GM21786 (cell line): Measurements from ENCODE around the gene PHOSPHO1.

Source experiments
- ATAC-seq: cut with Tn5 transposase; IDR thresholded peaks from one replicate; pipeline ENCODE4 v1.9.1; 2021; ENCODE audit not compliant: unreplicated experiment

PHOSPHO1 gene

DNA sequence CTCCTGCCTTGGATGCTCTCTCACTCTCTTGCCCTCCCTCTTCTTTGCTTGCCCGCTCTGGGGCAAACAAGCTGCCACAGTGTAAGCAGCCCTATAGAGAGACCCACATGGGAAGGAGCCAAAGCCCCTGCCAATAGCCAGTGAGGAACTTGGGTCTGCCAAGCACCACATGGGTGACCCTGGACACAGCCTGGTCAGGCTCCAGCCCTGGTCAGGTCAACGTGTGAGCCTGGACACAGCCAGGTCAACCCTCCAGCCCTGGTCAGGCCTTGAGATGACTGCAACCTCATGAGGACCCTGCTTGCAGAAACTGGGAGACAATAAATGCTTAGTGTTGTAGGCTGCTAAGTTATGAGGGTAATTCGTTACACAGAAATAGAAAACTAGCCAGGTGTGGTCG lies 14.3 kb upstream of the PHOSPHO1 start:
- ATAC-seq: no peak

DNA sequence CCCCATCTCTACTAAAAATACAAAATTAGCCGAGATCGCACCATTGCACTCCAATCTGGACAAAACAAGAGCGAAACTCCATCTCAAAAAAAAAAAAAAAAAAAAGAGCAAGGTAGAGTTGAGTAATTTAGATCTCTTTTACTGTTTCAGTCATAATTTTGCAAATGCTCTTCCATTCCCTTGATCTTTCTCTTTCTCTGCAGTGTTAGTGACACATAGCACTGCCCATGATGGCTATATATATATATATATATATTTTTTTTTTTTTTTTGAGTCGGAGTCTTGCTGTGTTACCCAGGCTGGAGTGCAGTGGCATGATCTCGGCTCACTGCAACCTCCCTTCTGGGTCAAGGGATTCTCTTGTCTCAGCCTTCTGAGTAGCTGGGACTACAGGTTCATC lies 12.2 kb upstream of the PHOSPHO1 start:
- no peak for ATAC-seq

DNA sequence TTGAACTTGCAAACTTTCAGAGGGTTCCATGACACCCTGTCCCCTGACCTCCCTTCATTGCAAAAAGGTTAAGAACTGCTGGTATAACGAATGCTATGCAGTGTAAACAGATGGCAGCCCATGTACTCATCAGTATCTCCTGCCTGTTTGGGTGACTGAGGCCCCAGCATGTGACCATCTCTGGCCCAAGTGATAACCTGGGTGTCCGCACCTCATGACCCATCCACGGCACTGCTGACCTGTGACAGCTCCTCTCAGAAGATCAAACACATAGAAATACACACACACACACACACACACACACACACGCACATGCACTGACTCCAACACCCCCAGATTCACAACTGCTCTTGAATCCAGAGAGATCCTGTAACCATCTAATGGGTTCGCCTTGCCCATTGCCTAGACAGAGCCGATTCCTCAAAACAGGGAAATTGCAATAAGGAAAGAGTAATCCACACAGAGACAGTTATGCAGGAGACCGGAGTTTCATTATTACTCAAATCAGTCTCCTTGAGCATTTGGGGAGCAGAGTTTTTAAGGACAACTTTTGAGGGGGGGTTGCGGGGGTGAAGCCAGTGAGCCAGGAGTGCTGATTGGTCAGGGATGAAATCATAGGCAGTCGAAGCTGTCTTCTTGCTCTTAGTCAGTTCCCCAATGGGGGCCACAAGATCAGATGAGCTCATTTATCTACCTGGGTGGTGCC lies 11.3 kb upstream of the PHOSPHO1 start:
- ATAC-seq: no peak

DNA sequence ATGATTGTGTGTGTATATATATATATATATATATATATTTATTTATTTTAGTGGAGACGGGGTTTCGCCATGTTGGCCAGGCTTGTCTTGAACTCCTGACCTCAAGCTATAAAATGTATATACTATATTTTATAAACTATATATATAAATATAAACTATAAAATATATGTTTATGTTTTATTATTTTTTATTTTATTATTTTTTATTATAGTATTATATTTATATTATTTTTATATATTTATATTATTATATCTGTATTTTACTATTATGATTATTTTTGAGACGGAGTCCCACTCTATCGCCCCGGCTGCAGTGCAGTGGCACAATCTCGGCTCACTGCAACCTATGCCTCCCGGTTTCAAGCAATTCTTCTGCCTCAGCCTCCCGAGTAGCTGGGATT lies 10.5 kb upstream of the PHOSPHO1 start:
- no peak for ATAC-seq

DNA sequence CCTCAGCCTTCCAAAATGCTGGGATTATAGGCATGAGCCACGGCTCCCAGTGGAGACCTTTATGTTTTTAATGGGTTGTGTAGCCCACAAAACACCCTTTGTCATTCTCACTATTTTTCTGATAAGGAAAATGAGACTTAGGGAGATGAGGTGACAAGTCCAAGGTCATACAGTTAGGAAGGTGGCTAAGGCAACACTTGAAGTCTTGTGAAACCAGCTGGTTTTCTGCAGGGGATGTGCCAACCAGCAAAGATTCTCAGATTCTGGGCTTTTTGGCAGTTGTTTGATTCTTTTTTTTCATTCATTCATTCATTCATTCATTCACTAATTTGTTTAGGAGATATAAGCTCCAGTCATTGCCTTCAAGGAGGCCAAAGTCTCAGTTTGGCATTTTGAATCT lies 10.0 kb upstream of the PHOSPHO1 start:
- no peak for ATAC-seq

DNA sequence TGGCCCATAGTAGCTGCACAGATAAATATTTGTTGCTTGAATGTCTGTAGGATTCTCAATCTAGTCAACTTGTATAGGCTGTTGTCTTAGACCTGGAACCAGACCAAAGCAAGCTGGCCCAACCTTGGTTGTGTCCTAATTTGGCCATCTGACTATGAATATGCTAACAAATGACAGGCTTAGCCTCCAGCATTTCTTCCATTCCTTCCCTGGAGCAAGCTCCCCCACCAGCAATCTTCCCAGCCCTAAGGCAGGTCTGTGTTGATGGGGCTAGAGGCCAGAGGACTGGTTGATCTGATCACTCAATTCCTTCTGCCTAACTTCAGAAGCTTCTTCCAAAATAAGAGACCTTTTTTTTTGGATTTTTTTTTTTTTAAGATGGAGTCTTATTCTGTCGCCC lies 9.4 kb upstream of the PHOSPHO1 start:
- ATAC-seq: no peak

DNA sequence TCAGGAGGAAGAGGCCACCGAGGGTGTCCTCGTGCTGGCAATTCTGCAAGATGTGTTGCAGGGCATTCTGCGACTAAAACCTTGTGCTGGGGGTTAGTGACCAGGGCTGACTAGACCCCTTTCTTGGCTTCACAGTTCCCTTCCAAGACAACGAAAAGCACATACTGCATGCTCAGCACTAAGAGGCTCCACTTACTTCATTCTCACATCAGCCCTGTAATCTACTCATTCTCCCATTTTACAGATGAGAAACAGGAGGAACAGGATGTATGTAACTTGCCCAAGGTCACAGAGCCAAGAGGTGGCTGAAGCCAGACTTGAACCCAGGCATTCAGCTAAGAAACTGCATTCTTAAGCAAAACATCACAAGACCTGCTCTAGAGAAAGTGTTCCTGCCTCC lies 5.3 kb upstream of the PHOSPHO1 start:
- ATAC-seq: no peak

DNA sequence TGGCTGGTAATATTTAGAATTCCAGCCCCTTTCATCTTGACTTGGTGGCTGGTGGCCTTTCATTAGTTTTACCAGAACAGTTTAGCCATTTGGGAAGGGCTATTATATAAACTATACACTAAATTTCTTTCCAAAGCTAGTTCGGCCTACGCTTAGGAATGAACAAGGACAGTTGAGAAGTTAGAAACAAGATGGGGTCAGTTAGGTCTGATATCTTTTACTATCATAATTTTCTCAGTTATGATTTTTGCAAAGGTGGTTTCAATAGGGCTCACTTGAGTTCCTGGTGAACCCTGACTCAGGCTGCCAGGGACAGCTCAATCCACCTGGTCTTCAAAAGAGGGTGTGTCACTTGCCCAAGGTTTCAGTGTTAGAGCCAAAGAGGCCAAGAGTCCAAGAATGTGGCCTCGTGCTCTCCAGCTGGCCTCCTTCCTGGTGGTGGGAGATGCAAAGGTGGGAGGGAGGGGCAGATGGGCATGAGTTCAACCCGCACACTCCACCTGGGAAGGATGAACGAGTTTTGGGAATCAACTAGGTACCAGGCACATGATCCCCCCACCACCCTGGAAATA lies 4.0 kb upstream of the PHOSPHO1 start:
- ATAC-seq: no peak

DNA sequence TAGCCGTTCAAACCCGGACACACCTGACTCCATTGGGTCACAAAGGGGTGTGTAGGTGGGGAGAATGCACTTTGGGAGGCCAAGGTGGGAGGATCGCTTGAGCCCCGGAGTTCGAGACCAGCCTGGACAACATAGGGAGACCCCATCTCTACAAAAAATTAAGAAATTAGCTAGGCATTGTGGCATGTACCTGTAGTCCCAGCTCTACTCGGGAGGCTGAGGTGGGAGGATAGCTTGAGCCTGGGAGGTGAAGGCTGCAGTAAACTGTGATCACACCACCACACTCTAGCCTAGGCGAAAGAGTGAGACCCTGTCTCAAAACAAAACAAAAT lies 942 bp upstream of the PHOSPHO1 start:
- no peak for ATAC-seq

DNA sequence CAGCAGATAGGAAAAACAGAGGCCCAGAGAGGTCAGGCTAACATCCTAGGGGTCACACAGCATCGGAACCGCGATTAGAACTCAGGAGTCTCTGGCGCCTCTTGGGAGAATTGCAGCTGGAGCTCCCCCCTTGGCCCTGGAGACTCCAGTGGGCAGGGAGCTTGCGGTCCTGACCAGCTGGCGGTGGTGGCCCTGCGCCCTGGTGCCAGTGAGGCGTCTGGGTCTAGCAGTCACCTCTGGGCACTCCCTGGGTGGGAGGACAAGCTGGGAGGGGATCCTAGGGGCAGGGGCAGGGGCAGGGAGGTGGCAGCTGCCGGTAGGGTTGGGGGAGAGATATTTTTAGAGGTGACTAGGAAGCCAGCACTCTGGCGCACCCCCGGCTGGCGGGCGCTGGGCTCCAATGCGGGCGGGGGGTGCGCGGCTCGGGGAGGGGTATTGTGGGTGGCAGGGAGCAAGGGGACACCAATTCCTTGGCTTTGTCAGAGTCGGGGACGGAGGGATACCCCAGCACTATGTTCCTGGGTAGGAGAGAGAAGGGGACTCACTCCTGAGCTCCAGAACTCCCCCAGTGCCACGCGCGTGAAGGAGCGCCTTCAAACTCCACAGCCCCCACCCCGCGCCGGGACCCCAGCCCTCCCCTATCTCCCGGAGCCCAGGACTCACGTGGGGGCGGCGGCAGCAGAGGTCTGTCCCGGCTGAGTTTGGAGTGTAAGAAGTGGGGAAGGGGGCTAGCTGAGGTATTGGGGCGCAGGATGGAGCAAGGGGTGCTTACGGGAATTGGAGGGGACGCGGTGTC lies 584 bp downstream of the PHOSPHO1 start:
- ATAC-seq: no peak

DNA sequence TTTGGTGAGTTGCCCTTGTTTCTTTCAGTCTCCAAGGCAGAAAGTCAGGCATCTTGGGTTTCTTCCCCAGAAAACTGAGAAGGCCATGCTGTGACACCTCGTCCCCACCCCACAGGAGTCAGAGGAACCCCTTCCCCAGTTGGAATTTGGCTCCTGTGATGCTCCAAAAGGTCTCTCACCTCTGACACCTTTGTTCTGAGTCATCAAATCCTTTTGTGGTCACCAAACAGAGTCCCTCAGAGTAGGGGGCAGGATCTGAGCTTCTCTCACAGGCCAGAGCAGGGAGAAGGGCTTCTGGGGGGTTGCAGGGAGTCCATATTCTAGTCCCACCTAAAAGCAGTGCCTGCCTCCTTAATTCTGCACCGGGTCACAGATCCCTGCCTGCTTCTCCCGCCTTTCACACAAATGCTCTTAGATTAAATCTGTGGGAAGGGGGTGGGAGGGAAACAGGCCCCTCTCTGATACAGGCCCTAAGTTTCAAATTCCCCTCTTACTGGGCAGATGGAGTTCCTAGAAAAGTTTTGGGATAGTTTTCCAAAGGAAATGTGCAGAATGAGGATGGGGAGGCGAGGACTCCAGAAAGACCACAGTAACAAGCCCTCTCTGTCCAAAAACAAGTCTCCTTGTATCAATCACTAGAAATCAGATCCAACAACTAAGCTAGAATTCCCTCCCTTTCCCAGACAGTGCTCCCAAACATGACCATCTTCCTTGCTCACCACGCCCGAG lies 1.3 kb downstream of the PHOSPHO1 start:
- no peak for ATAC-seq

DNA sequence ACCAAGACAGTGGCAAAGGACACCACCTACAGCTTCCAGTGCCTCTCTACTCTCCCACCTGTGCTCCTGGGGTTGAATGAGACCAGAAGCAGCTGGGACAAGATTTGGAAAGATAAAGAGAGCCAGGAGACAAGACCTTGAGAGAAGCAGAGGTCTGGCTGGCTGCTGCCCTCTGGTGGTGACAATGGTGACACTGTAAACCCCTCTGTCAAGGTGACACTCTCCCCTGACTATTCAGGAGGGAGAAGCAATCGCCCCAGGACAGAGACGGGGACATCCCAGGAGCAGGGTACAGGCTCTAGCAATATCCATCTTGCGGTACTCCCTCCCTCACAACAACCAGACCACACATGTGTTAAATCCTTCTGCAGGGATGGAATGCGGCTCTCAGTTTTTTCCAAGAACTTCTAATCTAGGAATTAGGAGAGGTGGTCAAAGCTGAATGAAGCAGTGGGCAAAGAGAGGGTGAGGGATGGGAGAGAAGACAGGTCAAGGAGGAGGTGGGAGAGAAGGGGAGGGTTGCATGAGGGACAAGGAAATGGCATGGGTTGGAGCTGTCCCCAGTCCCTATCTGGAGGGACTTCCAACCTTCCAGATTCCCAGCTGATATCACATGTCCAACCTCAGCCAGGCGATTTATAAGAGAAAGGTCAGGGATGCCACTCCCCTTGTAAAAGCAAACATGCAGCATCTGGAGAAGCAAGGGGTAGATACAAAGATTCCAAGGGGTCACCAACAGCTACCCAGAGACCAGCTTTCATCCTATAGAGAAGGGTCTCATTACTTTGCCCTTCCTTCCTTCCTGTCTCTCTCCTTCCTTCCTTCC lies 2.9 kb downstream of the PHOSPHO1 start:
- ATAC-seq: no peak

DNA sequence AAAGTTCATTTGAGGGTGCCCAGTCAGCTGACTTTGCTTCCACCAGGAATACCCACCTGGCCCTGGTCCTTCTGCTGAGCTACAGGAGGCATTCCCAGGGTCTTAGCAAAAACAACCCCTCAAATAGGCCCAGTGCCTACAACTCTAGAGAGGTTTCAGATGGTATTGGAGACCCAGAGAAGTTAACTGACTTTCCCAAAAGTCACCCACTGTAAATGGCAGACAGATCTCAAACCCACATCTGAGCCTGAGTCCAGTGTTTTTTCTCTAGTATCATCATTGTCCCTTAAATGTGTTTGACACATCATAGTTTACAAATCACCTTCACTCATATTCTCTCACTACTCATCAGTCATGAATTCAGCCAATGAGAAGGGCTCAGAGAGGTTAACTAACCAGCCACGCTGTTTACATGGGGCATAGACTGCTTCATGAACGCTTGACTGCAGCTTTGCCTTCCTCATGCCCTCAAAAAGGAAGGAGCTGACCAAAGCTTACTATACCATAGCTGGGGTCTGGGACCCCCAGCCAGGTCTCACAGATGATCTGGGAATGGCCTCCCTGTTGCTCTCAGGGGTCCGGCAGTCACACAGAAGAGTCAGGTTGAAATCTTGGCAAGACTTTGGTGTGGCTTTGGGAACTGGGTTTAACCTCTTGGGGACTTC lies 3.7 kb downstream of the PHOSPHO1 start:
- no peak for ATAC-seq

DNA sequence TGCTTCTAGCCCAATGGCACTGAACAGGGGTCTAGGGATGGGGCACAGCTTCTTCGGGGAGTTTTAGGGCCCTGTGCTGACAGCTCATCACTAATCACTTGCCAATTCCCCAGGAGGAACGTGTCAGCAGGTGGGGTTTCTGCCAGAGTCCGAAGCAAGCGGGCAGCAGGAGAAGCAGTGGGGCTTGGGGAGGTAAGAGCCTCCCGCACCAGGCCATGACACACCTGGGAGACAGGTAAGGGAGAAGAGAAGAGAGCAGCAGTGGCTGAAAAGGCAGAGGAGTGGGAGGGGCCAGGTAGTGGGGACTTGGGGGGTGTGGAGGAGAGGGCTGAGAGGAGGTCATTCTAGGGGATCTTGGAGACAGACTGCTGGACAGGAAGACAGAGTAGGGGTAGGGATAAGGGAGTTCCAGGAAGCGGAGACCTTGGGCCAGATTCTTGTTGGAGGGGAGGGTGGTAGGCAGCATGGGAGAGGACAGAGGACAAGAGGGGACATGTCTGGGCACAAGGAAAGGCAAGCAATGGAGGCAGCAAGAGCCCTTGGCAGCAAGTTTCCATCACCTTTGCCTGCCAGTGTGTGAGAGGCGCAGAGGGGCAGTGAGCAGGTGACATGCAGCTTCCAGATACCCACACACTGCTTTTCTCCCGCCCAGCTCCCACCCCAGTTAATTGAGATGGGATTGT lies 4.9 kb downstream of the PHOSPHO1 start:
- no peak for ATAC-seq

DNA sequence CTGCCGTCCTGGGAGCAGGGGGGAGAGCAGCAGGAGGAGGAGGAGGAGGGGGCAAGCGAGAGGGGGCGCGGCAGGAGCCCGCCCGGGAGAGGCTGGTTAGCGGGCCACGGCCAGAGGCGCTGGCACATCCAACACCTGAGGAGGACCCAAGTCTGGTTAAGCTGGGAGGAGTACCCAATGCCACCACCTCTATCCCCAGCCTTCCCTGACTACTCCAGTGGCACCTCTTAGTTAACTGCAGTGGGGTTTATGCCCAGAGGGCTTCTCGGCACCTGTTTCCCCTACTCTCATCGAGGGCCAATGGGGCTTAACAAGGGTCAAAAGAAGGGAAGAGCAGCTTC lies 5.6 kb downstream of the PHOSPHO1 start:
- ATAC-seq: no peak

DNA sequence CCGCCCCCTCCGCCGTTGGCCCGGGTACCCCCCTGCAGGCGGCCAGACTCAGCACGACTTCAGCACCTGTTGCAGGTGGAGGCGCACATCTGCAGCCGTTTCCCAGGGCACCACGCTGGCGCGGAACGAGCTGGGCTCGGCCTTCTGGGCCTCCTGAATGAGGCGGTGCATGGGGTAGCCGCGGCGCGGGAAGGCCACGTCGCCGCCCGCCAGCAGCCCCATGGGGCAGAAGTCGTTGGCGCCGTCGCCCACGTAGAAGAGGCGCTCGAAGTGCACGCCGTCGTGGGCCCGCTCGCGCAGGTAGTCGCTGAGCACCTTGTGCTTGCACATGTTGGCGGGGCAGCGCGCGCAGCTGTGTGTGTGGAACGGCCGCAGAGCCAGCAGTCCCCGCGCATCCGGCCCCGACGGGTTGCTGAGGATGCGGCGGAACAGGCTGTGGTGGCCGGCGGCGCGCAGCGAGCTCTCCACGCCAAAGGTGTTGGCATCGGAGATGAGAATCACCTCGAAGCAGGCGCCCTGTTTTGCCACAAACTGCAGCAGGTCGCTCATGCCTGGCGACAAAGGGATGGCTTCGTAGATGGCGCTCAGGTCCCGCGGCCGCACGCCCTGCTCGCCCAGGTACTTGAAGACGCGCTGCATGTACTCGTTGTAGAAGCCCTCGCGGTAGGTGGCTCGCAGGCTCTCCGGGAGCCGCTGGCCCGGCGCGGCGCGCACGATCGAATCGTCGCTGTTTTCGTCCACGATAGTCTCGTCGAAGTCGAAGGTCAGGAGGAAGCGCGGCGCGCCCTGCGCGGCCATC lies 6.2 kb downstream of the PHOSPHO1 start:
- no peak for ATAC-seq

DNA sequence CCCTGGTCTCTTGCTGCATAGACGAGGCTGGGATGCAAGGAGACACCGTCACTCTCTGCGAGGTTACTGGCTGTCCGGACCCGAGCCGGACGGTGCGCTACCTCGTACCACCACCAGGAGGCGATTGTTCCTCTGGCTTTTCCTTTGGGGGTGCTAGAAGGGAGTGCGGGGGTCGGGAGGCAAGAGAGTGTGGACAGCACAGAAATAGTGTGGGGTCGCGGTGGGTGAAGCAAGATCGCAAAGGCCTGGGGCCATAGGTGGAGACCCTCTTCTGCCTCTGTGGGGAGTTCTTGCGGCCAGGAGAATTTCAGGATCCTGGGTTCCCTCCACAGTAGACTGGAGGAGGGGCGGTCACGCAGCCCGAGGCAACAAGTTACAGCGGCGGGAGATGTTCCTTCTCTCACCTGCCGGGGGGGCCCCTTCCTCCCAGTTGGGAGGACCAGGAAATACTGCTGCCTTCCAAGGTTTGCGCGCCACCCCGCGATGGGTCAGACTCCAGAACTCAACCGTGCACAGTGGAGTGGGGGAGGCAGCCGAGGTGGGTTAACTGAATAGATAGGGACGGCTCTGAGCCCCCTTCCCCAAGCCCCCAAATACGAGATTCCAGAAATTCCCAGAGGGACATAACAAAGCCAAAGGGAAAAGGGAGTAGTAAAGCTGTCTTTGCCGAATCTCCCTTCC lies 6.9 kb downstream of the PHOSPHO1 start:
- no peak for ATAC-seq

DNA sequence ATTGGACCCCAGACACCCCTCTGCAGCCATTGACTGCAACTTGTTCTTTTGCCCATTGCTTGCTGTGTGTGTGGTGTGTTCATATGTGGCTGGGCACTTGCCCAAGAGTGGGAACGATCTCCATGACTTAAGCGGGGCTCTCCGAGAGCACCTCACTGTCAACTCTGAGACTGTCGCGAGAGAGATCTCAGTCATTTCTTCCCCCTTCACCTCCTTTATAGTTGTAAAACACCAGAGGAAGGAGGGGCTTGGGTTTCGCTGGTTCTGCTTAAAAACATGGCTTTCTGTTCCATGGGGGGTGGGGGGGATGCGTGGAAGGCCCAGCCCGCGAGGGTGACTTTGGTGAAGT lies 7.4 kb downstream of the PHOSPHO1 start:
- no peak for ATAC-seq

DNA sequence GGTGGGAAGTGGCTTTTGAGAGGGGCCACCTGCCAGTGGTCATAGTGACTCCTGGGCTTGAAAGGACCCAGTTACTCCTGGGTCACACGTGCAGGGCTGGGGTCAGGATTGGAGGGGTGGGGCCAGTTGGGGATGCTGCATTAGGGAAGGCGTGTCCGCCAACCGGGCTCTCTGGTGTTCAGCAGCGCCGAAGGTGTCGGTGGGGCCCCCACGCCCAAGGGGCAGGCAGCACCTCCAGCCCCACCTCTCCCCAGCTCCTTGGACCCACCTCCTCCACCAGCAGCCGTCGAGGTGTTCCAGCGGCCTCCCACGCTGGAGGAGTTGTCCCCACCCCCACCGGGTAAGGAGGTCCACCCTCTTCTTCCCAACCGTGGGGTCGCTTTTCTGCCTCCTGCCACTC lies 10.6 kb downstream of the PHOSPHO1 start:
- no peak for ATAC-seq
